Stimulated activated CD4-positive, alpha-beta T cell treated with anti-CD3 and anti-CD28 coated beads, Interleukin-4, amount 100 ng/mL, for 4 hours (primary cell): ENCODE measurements around the gene RPLP2.

Experiments
- DNase-seq, 2 experiments: peaks; one replicate each; pipeline ENCODE4 v3.0.0-alpha.2; 2020

Gene RPLP2

DNA sequence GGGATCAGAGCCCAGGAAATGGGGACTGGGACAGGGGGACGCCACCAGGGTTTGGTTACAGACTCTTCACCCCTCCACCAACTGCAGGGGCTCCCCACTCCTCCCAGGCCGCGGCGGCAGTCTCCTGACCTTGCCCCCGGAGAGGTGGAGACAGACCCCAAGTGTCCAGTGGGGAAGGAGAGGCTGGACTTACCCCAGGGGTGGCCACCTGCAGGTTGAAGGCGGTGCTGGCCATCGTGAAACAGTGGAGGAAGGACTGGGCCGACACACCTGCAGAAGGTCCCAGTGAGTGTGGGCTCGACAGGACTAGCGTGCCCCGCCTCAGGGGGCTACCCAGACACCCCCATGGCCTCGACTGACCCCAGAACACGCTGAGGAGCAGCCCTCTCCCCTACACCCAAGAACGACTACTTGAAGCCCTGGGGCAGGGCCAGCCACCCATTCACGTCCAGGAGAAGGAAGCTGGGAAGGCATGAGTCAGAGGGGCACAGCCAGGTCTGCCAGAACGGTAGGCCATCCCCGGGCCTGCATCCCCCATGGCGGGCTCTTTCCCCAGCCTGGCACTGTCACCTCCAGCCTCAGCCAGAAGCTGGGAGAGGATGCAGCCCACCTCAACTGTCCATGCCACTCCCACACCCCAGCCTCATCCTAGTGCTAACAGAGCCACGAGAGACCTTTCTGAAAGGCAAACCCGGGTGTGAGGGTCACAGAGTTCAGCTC lies 34.7 kb upstream of the RPLP2 start:
- DNase-seq: no peak

DNA sequence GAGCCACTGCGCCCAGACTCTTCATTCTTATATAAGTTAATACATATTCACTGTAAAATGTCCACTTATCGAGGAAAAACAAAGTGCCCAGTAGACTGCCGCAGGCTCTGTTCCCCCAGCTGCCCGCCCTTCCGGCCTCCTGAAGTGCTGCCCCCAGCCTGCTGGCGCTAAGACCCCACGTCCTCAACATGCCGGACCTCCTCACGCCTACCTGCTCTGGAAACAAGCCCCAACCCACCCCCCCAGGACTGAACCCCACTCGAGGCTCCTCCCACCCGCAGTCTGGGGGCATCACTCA lies 33.6 kb upstream of the RPLP2 start:
- DNase-seq: no peak

DNA sequence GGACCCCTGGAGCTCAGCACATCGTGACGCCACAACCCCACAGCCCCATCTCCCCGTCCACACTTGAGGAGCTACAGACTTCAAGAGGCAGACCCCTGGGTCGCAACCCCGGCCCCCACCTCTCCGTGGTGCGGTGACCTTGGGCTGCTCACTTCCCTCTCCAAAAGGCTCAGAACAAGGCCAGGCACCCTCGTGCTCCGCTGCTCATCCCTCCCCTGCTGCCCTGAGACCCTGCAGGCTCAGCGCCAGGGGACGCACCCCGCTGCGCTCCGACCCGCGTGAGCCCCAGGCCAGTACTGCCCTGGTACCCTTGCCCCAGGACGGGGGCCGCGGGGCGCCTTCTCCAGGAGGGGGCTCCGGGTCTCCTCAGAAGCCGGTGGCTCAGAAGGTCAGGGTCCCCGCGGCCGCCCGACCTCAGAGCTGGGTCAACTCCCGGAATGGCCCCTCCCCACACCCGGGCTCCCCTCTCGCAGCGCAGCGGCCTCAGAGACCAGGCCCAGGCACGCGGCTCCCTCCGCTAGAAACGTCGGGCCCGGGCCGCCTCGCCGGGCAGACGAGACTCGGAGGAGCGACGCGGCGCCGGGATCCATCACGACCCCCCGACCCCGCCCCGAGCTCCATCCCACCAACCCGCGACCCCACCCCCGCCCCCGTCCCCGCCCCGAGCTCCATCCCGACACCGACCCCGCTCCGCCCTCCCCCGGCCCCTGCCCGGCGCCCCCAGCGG lies 33.0 kb upstream of the RPLP2 start:
- DNase-seq: no peak

DNA sequence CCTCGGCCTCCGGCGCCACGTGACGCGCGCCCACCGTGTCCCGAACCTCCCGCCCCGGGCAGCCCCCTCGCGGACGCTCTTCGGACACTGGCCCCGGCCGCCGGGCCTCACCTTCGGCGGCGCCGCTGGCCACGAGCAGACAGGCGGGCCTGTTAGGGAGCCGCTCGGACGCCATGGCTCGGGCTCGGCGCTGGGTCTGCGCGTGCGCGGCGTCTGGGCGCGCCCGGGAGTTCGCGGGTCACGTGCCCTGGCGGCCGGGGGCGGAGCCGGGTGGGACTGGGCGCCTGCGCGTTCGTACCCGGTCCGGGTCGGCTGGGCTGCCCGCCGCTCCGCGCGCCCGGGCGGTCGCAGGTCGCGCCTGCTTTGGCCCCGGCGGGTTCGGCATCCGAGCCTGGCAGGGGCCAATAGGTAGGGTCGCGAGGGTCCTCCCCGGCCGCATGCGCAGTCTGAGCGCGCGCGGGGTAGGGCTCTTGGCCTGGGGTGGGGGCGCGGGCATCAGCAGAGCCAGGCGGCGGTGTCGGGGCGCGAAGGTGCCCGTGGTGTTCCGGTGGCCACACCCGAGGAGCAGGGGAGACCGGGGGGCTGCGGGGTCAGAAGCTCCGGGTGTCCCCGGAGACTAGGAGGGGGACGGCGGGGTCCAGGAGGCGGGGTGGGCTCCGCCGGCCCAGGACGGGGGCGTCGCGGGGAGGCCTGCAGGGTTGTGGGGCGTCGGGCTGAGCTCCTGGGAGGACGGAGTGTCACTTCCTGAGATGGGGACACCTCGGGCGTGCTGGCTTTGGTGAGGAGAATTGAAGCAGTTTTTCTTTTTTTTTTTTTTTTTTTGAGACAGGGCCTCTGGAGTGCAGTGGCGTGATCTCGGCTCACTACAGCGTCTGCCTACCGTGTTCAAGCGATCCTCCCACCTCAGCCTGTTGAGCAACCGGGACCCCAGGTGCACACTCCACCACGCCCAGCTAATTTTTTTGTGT lies 32.2 kb upstream of the RPLP2 start, which contains the start of gene GATD1:
Gene GATD1, minus strand, starts transcription at position 200 of the 968 bp plus-strand sequence. Its CDS starts 25 bp downstream, at position 175.
- DNase-seq: peak; percentile 91 to 96

DNA sequence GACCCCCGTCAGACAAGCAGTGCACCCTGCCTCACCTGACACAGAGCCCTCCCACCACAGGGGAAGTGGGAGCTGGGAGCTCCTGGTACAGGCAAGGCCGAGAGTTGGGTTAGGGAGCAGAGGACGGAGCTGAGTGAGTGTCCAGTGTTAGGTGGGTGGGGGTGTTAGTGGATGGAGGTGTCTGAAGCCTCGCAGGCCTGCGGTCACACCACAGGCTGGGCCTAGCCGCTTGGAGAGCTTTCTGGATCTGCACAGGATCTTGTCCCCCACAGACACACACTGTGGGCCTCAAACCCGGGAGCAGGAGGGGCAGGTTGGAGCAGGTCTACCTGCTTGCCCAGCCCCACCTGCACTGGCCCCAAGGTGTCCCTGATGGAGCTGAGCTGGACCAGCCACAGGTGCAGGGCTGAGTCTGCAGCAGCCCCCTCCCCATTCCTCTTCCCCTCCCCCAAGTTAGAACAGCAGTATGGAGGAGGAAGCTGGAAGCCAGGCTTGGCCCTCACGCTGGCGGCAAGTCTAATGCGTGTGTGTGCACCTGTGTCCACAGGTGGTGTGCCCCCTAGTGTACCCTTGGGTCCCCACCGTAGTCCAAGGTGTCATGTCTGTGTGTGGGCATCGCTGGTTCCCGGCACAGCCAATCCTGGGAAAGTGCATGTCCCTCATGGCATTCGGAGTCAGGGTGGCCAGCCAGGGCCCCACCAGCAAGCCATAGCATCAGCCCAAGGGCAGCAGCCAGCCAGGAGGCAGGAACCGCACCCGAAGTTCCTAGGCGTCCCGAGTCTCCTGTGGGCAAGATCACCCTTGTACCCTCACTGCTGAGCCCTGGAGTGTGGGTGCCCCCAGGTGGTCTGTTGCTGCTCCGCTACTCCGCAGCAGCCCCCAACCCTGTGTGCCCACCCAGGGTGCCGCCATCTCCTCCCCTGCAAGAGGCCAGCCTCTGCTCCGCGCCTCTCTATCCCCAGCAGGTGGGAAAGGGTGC lies 30.5 kb upstream of the RPLP2 start:
- no peak for DNase-seq

DNA sequence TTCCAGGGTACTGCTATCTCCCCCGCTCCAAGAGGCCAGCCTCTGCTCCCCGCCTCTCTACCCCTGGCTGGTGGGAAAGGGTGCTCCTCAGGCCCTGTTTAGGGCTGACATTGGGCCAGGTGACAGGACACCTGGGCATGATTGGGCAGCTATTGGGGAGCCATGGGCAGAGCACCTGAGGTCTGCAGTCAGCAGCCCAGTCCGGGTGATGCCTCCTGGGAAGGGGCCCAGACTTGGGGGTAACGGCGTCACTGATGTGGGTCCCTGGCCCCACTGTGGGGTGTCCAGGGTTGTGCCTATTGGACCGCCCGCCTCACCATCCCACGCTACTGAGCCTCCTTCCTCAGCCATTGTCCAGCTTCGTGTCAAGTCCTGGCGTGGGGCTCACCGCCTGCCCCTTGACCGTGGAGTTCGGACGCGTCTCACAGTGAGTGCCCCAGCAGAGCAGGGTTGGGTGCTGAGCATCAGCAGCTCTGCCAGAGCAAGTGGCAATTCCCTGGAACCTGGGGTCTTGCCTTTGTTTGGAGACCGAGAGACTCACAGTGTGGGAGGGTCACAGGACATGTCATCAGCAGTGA lies 29.7 kb upstream of the RPLP2 start:
- no peak for DNase-seq

DNA sequence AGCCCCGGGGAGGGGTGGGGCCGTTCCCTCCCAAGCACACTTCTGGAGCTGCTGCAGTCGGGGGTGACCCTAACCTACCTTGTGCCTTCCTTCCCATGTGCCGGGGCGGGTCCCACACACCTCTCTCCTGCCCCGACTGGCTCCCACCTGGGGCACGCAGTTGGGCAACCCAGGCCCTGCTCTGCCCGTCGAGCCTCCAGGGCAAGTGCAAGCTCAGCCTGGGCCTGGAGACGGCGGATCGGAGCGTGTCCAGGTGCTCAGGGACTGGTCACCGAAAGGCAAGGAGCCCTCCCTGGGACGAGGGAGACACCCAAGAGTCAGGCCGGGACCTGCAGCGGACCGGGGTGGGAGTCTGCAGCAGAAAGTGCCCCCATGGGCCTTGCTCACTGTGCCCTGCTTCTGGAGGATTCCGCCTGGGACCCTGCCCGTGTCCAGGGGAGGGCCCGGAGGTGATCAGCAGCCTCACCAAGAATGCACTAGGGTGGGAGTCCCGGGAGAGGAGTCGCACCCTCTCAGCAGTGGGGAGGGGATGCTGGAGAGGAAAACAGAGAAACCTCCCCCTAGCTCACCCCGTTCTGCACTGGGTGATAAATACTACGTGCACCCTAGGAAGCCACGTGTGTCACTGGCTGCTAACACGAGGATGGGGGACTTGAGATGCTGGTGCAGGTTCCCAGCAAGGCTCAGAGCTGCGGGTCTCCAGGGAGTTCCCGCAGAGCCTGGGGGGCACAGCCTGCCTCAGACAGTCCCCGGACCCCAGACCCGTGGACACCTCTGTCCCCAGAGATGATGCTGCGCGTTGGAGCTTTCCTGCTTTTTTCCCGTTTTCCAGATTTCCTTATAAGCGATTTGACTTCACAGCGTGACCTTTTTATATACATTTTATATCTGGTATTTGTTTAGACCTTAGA lies 27.2 kb upstream of the RPLP2 start:
- no peak for DNase-seq

DNA sequence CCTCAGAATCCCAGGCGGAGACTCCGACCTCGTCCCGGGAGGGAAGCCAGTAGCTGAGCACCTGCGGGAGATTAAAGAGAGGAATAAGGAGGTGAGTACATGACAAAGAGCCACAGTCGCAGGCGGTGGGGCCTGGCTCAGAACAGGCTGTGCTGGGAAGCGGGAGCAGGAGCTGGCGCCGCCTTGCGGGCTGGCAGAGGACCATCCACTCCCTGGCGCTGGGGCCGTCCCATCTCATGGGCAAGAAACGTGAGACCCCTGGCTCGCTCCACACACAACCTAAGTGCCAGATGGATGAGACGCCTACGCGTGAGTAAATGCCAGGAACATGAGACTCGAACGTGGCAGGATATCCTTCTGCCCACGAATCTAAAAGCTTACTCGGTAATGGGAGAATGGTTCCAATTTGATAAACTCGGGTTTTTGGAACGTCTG lies 26.2 kb upstream of the RPLP2 start:
- peak in 1 of 2 experiments; percentile 10 for DNase-seq

DNA sequence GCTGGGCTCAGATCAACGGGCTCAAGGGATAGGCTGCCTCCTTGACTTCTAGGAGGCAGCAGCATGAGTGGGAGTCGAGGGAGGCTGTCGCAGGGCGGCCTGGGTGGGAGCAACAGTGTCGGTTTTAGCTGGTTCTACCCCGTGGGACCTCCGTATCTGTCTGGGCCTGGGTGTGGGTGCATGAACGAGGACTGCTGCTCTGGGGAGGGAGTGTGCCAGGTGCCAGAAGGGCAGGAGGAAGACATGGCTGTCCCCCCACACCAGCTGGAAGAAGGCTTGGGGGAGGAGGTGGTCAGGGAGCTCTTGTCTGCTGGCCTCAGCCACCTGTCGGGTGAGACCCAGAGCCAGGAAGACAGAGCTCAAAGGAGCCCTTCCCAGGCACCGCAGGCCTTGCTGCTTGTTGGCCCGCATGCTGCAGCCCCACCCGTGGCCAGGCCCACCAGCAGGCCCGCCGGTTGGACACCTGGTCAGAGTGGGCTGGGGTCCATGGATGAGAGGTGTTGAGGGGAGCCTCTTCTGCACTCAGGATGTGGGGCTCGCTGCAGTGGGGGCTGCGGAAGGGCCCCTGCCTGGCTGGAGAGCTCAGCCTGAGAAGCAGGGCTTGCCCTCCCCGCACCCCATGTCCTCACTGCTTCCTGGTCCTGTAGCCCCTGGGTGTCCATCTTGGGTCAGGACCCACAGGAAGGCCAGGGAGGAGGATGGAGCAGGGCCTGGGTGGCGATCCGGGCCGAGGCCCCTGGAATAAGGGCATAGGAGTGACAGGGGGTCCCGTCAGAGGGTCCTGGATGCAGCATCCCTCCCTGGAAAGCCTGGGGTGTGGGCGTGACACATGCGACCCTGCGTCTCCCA lies 23.3 kb upstream of the RPLP2 start:
- no peak for DNase-seq

DNA sequence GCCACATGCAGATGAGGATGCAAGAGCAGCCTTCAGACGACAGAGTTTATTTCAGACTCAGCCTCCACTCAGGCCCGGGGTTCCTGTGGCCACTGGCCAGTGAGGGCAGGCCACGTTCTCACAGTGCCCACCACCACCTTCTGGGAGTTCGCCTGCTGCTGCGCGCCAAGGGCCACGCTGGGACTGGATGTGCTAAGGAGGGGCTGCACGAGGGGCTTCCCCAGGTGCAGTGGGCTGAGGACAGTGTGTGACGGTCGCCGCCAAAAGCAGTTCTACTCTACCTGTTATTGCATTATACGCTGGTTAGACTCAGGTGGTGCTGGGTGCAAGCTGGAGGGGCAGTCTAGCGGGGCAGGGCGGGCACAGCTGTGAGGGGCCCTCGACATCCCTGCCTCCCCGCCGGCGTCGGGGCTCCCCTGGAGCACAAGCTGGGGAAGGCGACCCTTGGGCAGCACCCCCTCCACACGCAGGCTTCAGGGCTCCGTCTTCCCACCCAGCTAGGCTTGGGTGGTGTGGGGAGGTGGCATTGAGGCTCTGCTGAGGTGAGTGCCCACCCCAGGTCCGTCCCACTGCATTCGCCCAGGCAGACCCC lies 22.6 kb upstream of the RPLP2 start:
- no peak for DNase-seq

DNA sequence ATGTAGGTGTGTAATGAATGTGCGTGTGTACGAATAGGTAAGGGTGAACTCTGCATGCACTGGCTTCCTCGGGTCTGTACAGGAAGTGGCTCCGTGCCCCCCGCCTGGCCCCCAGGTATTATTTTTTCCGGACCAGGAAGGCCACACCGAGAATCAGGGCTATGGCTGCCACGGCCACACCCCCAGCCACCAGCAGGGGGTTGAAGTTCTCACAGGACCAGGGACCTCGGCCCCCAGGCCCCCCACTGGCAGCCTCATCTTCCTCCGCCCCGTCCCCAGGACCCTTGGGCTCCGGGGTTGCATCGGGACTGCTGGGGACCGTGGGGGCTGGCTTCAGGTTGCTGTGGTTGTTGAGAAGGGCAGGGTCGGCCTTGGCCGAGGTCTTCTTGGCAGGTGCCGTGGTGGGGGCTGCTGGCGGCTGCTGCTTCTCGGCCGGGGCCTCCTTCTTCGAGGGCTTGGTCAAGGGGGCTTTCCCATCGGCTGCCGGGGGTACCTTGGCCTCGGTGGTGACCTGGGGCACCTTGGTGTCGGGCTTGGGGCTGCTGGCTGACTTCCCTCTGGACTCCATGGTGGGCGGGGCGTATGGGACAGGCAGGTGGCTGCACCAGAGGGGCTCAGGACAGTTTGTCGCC lies 21.6 kb upstream of the RPLP2 start:
- DNase-seq: no peak

DNA sequence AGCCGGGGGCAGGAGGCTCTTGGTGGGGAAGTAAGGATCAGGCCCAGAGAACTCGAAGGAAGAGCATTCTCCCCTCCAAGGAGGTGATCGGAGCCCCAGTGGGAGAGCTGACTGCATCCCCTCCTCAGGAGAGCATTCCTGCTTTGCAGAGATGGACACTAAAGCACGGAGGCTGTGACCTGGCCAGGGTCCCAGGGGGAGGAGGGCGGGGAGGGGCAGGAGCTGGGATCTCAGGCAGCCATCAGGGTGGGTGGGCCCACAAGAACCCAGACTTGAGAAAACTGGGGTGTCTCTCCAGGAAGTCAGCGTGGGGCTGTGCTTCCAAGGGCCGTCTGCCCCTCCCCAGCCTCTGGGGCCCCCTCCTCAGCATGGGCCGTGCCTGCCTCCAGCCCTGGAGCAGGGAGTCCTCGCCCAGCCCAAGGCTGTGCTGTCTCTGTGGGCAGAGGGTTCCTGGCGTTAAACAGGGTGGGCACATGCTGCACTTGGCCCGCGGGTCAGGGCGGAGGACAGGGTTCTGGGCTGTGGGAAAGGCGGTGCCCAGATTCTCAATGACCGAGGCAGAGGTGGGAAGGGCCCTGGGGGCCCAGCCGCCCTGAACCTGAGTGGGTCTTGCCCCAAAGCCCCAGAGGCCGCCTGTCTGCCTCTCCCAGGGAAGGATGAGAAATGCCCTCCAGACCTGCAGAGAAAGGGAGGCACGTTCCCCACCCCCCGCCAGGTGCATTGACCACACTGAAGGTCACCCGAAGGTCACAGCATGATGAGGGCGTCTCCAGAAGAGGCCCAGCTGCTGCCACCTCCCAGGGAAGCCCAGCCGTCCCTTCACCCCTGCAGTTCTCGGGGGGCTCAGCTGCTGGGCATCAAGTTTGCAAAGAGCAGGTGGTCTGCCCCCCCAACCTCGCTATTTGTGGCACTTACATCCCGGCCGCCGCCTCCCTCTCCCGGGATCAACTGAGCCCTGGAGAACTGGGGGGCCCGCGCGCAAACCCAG lies 20.5 kb upstream of the RPLP2 start:
- no peak for DNase-seq

DNA sequence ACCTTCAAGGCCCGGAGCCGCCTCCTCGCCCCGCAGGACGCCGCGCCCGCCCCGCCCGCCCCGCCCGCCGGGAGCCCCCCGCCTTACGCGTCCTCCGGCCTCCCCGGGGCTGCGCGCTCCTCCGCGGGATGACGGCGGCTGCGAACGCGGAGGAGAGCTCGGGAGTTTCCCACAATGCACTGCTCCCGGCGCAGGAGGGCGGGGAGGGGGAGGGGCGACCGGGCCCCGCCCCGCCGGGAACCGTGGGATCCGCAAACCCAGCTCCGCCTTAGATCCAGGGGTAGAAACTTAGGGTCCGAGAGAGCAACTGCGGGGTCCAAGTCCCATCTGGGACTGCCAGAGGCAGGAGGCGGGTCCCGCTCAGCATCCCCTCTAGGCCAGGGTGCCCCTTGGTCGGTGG lies 19.8 kb upstream of the RPLP2 start, which contains the start of gene CEND1:
Gene CEND1, minus strand, starts transcription at position 148 of the 400 bp plus-strand sequence. CDS start 1,514 bp downstream, outside the sequence.
- DNase-seq: peak; percentile 26 to 58

DNA sequence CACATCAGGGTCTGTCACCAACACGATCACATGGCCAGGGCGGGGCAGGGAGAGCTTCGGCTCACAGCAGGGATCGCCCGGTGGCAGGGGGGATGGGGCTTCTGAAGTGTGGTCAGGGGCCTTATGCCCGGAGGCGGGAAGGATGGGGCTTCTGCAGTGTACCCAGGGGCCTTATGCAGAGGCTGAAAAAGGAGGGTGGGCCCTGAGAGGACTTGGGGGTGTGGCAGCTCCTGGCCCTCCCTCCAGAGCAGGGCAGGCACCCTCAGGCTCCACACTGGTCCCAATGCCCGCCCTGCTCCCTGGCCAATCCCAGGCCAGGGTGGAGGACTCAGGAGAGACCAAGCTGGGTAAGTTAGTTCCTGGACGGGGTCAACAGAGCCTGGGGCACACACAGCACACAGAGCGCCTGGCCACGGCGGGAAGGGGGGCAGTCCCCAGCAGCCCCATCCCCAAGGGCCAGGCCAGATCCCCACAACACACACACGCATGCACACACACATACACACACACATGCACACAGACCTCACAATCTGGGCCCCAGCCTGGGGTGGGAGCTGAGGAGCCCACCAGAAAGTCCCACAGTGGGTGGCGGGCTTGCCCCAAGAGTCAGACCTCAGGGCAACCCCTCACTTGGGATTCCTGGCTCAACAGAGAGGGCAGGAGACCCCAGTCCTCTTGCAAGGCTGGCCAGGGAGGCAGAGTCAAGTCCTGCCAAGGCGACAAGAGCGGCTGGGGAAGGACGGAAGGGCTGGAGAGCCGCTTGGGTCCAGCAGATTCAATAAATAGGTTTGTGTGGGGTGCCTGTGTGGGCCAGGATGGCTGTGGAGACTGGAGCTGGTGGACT lies 18.8 kb upstream of the RPLP2 start:
- DNase-seq: no peak

DNA sequence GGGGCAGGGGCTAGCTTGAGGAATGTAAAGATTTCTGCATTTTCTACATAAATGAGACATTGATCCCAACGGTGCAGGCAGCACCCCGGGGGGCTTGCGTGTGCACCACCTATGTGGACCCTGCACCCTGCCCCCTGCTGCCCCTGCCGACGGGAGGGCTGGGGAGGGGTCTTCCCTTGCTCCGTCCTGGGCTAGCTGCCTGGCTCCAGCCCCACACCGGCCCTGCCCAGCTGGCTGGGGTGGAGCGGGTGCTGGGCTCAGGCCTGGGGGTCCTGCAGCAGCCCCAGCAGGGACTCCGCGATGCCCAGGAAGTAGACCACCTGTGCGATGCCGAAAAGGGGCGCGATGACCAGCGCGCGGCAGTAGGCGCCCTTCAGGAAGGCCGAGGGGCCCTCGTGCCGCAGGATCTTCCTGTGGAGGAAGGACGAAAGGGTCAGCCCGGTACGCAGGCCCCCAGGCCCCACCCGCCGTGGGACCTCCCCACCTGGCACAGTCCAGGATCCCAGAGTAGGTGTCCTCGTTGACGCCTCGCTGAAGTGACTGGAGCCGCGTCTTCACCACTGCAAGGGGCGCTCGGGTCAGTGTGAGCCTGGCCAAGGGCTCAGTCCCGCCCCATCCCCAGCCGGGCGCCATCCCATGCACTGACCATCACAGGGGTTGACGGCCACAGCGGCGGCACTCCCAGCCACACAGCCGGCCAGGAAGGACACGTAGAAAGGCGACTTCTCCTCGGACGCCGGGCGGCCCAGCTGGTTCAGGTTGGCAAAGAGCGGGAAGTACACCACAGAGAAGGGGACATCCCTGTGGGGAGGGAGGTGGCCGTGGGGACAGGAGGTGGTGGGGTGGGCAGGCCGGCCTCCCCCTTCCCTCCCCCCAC lies 17.9 kb upstream of the RPLP2 start:
- no peak for DNase-seq

DNA sequence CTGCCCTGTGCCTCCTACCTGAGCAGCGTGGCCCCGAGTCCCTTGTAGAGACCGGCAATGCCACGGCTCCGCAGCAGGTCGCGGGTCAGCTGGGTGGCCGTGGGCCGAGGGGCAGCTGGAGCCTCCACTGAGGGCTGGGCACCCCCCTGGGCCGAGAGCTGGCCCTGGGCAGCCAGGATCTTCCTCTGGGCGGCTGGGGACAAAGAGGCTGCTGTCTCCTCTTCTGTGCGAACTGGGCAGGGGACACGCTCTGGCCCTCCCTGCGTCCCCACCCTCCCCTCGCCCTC lies 17.3 kb upstream of the RPLP2 start:
- no peak for DNase-seq
